Measurements from ENCODE around the gene CTCFL. TPM values are rescaled to one million over a fixed set of nuclear protein-coding genes. Genes with fewer than 3 reads are reported as not detected.
A peak's percentile ranks its signal among the peaks of the same experiment; 100 is the strongest.
"Not testable (repeated sequence)": the region's sequence is repeated elsewhere in the genome, so short reads cannot be mapped to it uniquely, and the experiment has no call there.

The CTCFL gene
- total RNA-seq, 1 donor from 2014 or later = not detected

GRCh38 chr20:57483287-57484050 lies 41.5 kb downstream of the CTCFL start:
- DNase-seq (ENCODE audit: low read depth) = no peak

GRCh38 chr20:57482796-57483195 lies 42.1 kb downstream of the CTCFL start:
- no peak for DNase-seq (ENCODE audit: low read depth)

GRCh38 chr20:57482148-57482547 lies 42.8 kb downstream of the CTCFL start:
- DNase-seq (ENCODE audit: low read depth) = no peak

GRCh38 chr20:57481281-57481711 lies 43.6 kb downstream of the CTCFL start:
- DNase-seq (ENCODE audit: low read depth) = no peak

- DNase-seq (ENCODE audit: low read depth) = no peak
These were observed 44.3 kb downstream of the CTCFL start for GRCh38 chr20:57480444-57481160.

- DNase-seq (ENCODE audit: low read depth) = no peak
These were observed 45.7 kb downstream of the CTCFL start for GRCh38 chr20:57479196-57479595.

- DNase-seq (ENCODE audit: low read depth) = no peak
These were observed 46.8 kb downstream of the CTCFL start for GRCh38 chr20:57478176-57478575.

GRCh38 chr20:57476641-57477461 lies 48.1 kb downstream of the CTCFL start:
- DNase-seq (ENCODE audit: low read depth) = no peak

- DNase-seq (ENCODE audit: low read depth) = peak; percentile 77
These were observed 48.8 kb downstream of the CTCFL start for GRCh38 chr20:57476084-57476526.

GRCh38 chr20:57475388-57476083 lies 49.4 kb downstream of the CTCFL start:
- DNase-seq (ENCODE audit: low read depth) = no peak

- DNase-seq (ENCODE audit: low read depth) = no peak
These were observed 50.1 kb downstream of the CTCFL start for GRCh38 chr20:57474816-57475215.

- DNase-seq (ENCODE audit: low read depth) = no peak
These were observed 50.7 kb downstream of the CTCFL start for GRCh38 chr20:57474205-57474604.

- DNase-seq (ENCODE audit: low read depth) = no peak
These were observed 51.5 kb downstream of the CTCFL start for GRCh38 chr20:57473246-57474048.

GRCh38 chr20:57472474-57472873 lies 52.5 kb downstream of the CTCFL start:
- DNase-seq (ENCODE audit: low read depth) = not testable (repeated sequence)

GRCh38 chr20:57471496-57472372 lies 53.2 kb downstream of the CTCFL start:
- no peak for DNase-seq (ENCODE audit: low read depth)

GRCh38 chr20:57470666-57471495 lies 54.1 kb downstream of the CTCFL start:
- no peak for DNase-seq (ENCODE audit: low read depth)

GRCh38 chr20:57470212-57470522 lies 54.8 kb downstream of the CTCFL start:
- no peak for DNase-seq (ENCODE audit: low read depth)

GRCh38 chr20:57469418-57470211 lies 55.3 kb downstream of the CTCFL start:
- DNase-seq (ENCODE audit: low read depth) = peak; percentile 92
